H1 (cell line): ENCODE results near the gene NFATC1. TPM values are rescaled to one million over a fixed set of nuclear protein-coding genes. Genes with fewer than 3 reads are reported as not detected.

Experiments used
- CTCF ChIA-PET: fragments of 300-600 bp; sonication (Branson Sonifier 250); formaldehyde crosslinking; loops from one replicate; lab custom pipeline; 2021; ENCODE audit not compliant: partially characterized antibody; lab: Charles Lee
- POLR2A ChIA-PET: fragments of 300-600 bp; sonication (Branson Sonifier 250); formaldehyde crosslinking; loops from one replicate; lab custom pipeline; 2021; ENCODE audit warnings: inconsistent platforms; ENCODE audit not compliant: partially characterized antibody; lab: Charles Lee
- DNase-seq, 2 experiments: peaks; one replicate each; pipeline versions ENCODE4 v3.0.0 to v3.0.0-alpha.2; 2010 to 2022; ENCODE audit warnings: low spot score in 2 of 2, low read depth in 1 of 2, mixed read lengths in 1 of 2
- FAIRE-seq: peaks from 2 replicates; lab custom pipeline; 2011; peaks lifted over from hg19 to GRCh38; lab: Jason Lieb, UNC
- H2AFZ ChIP-seq: 2 replicates; pipeline ENCODE4 v1.8.1; 2012; ENCODE audit warnings: low read length, inconsistent platforms
- H2AK5ac ChIP-seq: 2 replicates; pipeline ENCODE4 v1.6.1; 2013; ENCODE audit warnings: low read depth, low read length
- H2BK120ac ChIP-seq: replicated peaks from 2 replicates; pipeline ENCODE3; 2013; ENCODE audit warnings: low read depth, low read length, inconsistent platforms
- H2BK12ac ChIP-seq: 2 replicates; pipeline ENCODE4 v1.6.1; 2013; ENCODE audit warnings: low read depth, low read length
- H2BK15ac ChIP-seq: 2 replicates; pipeline ENCODE4 v1.6.1; 2013; ENCODE audit warnings: low read length
- H2BK20ac ChIP-seq: 2 replicates; pipeline ENCODE4 v1.6.1; 2013; ENCODE audit warnings: low read length
- H2BK5ac ChIP-seq: 2 replicates; pipeline ENCODE4 v1.6.1; 2013; ENCODE audit warnings: low read depth, low read length
- H3K14ac ChIP-seq: 2 replicates; pipeline ENCODE4 v1.6.1; 2013; ENCODE audit warnings: inconsistent platforms; ENCODE audit not compliant: insufficient read length
- H3K18ac ChIP-seq: 2 replicates; pipeline ENCODE4 v1.6.1; 2013; ENCODE audit warnings: low read length; ENCODE audit errors: extremely low read depth
- H3K23ac ChIP-seq: 2 replicates; pipeline ENCODE4 v1.6.1; 2013; ENCODE audit warnings: inconsistent platforms; ENCODE audit not compliant: insufficient read length
- H3K23me2 ChIP-seq: 2 replicates; pipeline ENCODE4 v1.6.1; 2013; ENCODE audit warnings: low read depth, low read length
- H3K27ac ChIP-seq: 2 replicates; pipeline ENCODE4 v1.6.1; 2011; ENCODE audit warnings: low read depth, low read length, inconsistent platforms
- H3K27me3 ChIP-seq, 4 experiments: replicated peaks in 1 of 4; 1 replicate in 1 of 4; 2 replicates in 3 of 4; pipeline versions ENCODE4 v1.6.1 to v1.8.1; 2011 to 2013; ENCODE audit warnings: low read length in 3 of 4, mild to moderate bottlenecking in 3 of 4, inconsistent platforms in 2 of 4, mixed read lengths in 2 of 4, moderate library complexity in 1 of 4; ENCODE audit not compliant: control insufficient read depth in 3 of 4, insufficient read depth in 3 of 4; ENCODE audit errors: extremely low read depth in 1 of 4
- H3K36me3 ChIP-seq, 4 experiments: 2 replicates each; pipeline versions ENCODE4 v1.6.1 to v1.8.1; 2011 to 2013; ENCODE audit warnings: mild to moderate bottlenecking in 4 of 4, low read length in 3 of 4, moderate library complexity in 2 of 4, control low read depth in 1 of 4, inconsistent platforms in 1 of 4; ENCODE audit not compliant: insufficient read depth in 4 of 4, control insufficient read depth in 2 of 4
- H3K4ac ChIP-seq: replicated peaks from 2 replicates; pipeline ENCODE3; 2013; ENCODE audit warnings: low read length, low read depth, mixed read lengths, inconsistent platforms; ENCODE audit not compliant: insufficient read length
- H3K4me1 ChIP-seq, 4 experiments: replicated peaks in 1 of 4; 1 replicate in 1 of 4; 2 replicates in 3 of 4; pipeline versions ENCODE4 v1.6.1 to v1.8.1; 2011 to 2013; ENCODE audit warnings: low read length in 3 of 4, inconsistent platforms in 2 of 4, mixed read lengths in 1 of 4; ENCODE audit not compliant: insufficient read depth in 4 of 4, control insufficient read depth in 3 of 4
- H3K4me2 ChIP-seq, 2 experiments: 2 replicates each; pipeline versions ENCODE4 v1.6.1 to v1.8.1; 2011 to 2013; ENCODE audit warnings: low read depth in 2 of 2, low read length in 2 of 2, control low read depth in 1 of 2, inconsistent platforms in 1 of 2, mild to moderate bottlenecking in 1 of 2; ENCODE audit not compliant: insufficient read depth in 1 of 2
- H3K4me3 ChIP-seq, 4 experiments: fragments of 200-600, 300-600 bp in 1 of 4; sonication (generic), shearing (Covaris generic), sonication (Bioruptor Twin) in 1 of 4; 2 replicates each; pipeline versions ENCODE4 v1.5.1 to v1.8.1; 2011 to 2016; ENCODE audit warnings: low read length in 4 of 4, low read depth in 3 of 4, control low read depth in 2 of 4, inconsistent platforms in 2 of 4, mild to moderate bottlenecking in 2 of 4, mixed read lengths in 1 of 4, moderate library complexity in 1 of 4; ENCODE audit not compliant: insufficient read depth in 2 of 4; ENCODE audit errors: extremely low read depth in 1 of 4
- H3K56ac ChIP-seq: replicated peaks from 2 replicates; pipeline ENCODE3; 2013; ENCODE audit warnings: low read depth, mild to moderate bottlenecking, mixed read lengths, low read length, inconsistent platforms; ENCODE audit not compliant: insufficient read length
- H3K79me1 ChIP-seq: 2 replicates; pipeline ENCODE4 v1.6.1; 2013; ENCODE audit warnings: low read depth, low read length, control low read depth
- H3K79me2 ChIP-seq, 2 experiments: 2 replicates each; pipeline versions ENCODE4 v1.6.1 to v1.8.1; 2012 to 2013; ENCODE audit warnings: low read length in 2 of 2, mild to moderate bottlenecking in 2 of 2, inconsistent platforms in 1 of 2; ENCODE audit not compliant: insufficient read depth in 2 of 2, control insufficient read depth in 1 of 2
- H3K9ac ChIP-seq, 4 experiments: replicated peaks in 1 of 4; 1 replicate in 1 of 4; 2 replicates in 3 of 4; pipeline versions ENCODE4 v1.6.1 to v1.8.1; 2011 to 2013; ENCODE audit warnings: low read depth in 3 of 4, low read length in 3 of 4, control low read depth in 2 of 4, mild to moderate bottlenecking in 2 of 4, moderate library complexity in 2 of 4, inconsistent platforms in 1 of 4; ENCODE audit errors: extremely low read depth in 1 of 4
- H3K9me3 ChIP-seq, 2 experiments: 2 replicates each; pipeline versions ENCODE4 v1.6.1 to v1.8.1; 2012 to 2013; ENCODE audit warnings: mild to moderate bottlenecking in 2 of 2, moderate library complexity in 2 of 2, control low read depth in 1 of 2, inconsistent platforms in 1 of 2, low read depth in 1 of 2, low read length in 1 of 2, mixed read lengths in 1 of 2; ENCODE audit not compliant: insufficient read depth in 2 of 2
- H4K20me1 ChIP-seq, 2 experiments: replicated peaks in 1 of 2; 2 replicates each; pipeline versions ENCODE3 to v1.8.1; 2011 to 2013; ENCODE audit warnings: inconsistent platforms in 2 of 2, low read length in 2 of 2, mild to moderate bottlenecking in 1 of 2; ENCODE audit not compliant: insufficient read depth in 2 of 2, control insufficient read depth in 1 of 2
- H4K5ac ChIP-seq: 2 replicates; pipeline ENCODE4 v1.6.1; 2013; ENCODE audit warnings: low read length, low read depth, mixed read lengths, inconsistent platforms; ENCODE audit not compliant: insufficient read length
- H4K8ac ChIP-seq: 2 replicates; pipeline ENCODE4 v1.8.0; 2013; ENCODE audit warnings: mild to moderate bottlenecking, moderate library complexity, low read length, inconsistent platforms; ENCODE audit not compliant: insufficient read depth; ENCODE audit errors: extremely low read depth
- H4K91ac ChIP-seq: replicated peaks from 2 replicates; pipeline ENCODE3; 2013; ENCODE audit warnings: low read length, mixed read lengths, inconsistent platforms; ENCODE audit not compliant: insufficient read length
- EP300 ChIP-seq, 2 experiments: IDR thresholded peaks; 1 replicate in 1 of 2; 2 replicates in 1 of 2; pipeline ENCODE4 v1.6.1; 2011 to 2012; ENCODE audit warnings: low read depth in 2 of 2, low read length in 2 of 2, mild to moderate bottlenecking in 2 of 2, borderline replicate concordance in 1 of 2, inconsistent platforms in 1 of 2, moderate library complexity in 1 of 2
- NRF1 ChIP-seq: IDR thresholded peaks from 2 replicates; pipeline ENCODE4 v1.6.1; 2011; ENCODE audit warnings: mild to moderate bottlenecking, low read depth, low read length, improper control_type of control experiment
- RNF2 ChIP-seq: fragments of 200-900, 300-1000 bp; sonication (generic); IDR thresholded peaks from 2 replicates; pipeline ENCODE4 v1.7.1; 2016; ENCODE audit warnings: borderline replicate concordance, low read depth, mild to moderate bottlenecking, antibody characterized with exemption, low read length; ENCODE audit not compliant: poor library complexity, severe bottlenecking; ENCODE audit errors: missing control alignments
- WGBS, 2 experiments: shearing (Covaris generic) in 1 of 2; methylation state at CpG; one replicate each; pipeline versions ENCODE4 v1.1.6 to v1.1.7; 2013 to 2015; ENCODE audit warnings: low lambda C conversion rate in 2 of 2, mixed read lengths in 2 of 2, inconsistent platforms in 1 of 2, low coverage in 1 of 2, missing lambda C conversion rate in 1 of 2; ENCODE audit not compliant: insufficient replicate concordance in 2 of 2, insufficient coverage in 1 of 2, insufficient read length in 1 of 2; ENCODE audit errors: extremely low coverage in 1 of 2, missing lambda C conversion rate in 1 of 2; 5-methylcytosine and 5-hydroxymethylcytosine counted together
- polyA plus RNA-seq, 7 experiments: library from polyadenylated mRNA; depleted of rRNA in 3 of 7; stranded (reverse) in 5 of 7; unstranded in 2 of 7; fragments of >200 nt in 5 of 7; fragments of 200-250 nt in 2 of 7; gene quantifications; 1 replicate in 5 of 7; 2 replicates in 1 of 7; 4 replicates in 1 of 7; pipeline versions ENCODE4 v1.2.1 to v1.2.3, GENCODE V29; 2011 to 2013; ENCODE audit warnings: missing spikeins in 2 of 7, mixed read lengths in 2 of 7
- total RNA-seq: library from RNA; stranded (reverse); fragmentation: NEBNext Ultra II Directional; extraction: Animal tissue kit (Norgen Biotek cat#: 25700); gene quantifications from 2 replicates; pipeline ENCODE4 v1.2.1, GENCODE V29; 2021

The NFATC1 gene
- total and polyA plus RNA-seq, 2 of the 8 experiments (the other 6 are each of a cell fraction or from before 2014, with no cell fraction given) = 2.0 to 6.6 TPM

DNA sequence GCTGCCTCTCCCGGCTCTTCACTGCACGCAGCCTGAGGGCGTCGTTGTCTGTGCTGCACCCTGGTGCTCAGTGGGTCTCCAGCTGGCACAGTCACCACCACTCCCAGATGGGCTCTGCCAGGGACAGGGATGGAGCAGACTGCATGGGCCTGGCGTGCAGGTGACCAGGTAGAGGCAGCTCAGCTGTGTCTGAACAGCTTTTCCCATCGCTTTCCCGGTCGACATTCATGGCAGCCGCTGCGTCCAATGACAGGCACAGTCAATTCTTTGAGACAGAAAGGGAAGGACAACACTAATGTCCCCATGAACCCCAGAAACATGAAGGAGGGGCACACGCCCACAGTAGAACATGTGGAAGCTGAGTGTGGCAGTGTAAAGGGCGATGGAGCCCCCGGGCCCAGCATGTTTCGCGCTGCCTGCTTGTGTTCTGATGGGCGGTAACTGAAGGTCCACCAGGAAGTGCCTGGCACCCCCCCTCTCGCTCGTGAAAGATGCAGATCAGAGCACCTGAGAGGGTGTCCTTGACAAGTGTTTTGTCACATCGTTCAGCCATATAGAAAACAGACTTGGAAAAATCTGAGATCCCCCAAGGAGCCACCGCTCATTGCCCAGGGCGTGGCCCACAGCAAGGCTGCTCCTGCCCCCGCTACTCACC lies 122.4 kb downstream of the NFATC1 start:
- WGBS, 2 experiments = 92% methylated on average over 22 of the region's 22 CpGs; no CpG with 5 or more reads in 1 of the 2 experiments
- POLR2A ChIA-PET = no interaction called here

More for the DNA sequence above, 122.4 kb downstream of the NFATC1 start:
- Histone ChIP-seq H3K18ac (no peak overlapping the region), H3K79me2 (no peaks in the 10 kb centered on the region), H4K8ac (no peak overlapping the region), H3K4me3 (no peak overlapping the region), H3K36me3 (no peaks in the 10 kb centered on the region), H2BK15ac (no peak overlapping the region; the same call in 1 of the 2 replicates), H3K56ac (no peak overlapping the region), H2AFZ (no peak overlapping the region), H3K14ac (no peak overlapping the region), H2AK5ac (no peak overlapping the region), H2BK5ac (no peak overlapping the region), H3K4me1 (no peaks in the 10 kb centered on the region), H2BK12ac (no peak overlapping the region), H3K4ac (no peak overlapping the region), H4K20me1 (no peaks in the 10 kb centered on the region), H4K91ac (no peak overlapping the region), H2BK120ac (no peak overlapping the region), H3K23ac (no peak overlapping the region), H3K27ac (no peak overlapping the region), H3K79me1 (no peaks in the 10 kb centered on the region), H3K9ac (no peak overlapping the region), H3K4me2 (no peak overlapping the region), H4K5ac (no peak overlapping the region), H3K23me2 (no peaks in the 10 kb centered on the region), H2BK20ac (no peak overlapping the region), H3K27me3 (no peaks in the 10 kb centered on the region), H3K9me3 (peaks cover 0 to 3% of the 10 kb centered on the region in 2 experiments; a peak in 1 of 4 replicates)
- CTCF ChIA-PET = no interaction called here
- DNase-seq = no peak
- TF ChIP-seq RNF2 = no peak
- TF ChIP-seq EP300 (IDR thresholded peaks at IDR 0.05; ENCODE audit: borderline replicate concordance in 1 of 2, low read depth in 2 of 2, low read length in 2 of 2) = no peak
- no peak for TF ChIP-seq NRF1
- FAIRE-seq = no peak
